GM11168 (cell line): ENCODE measurements around the gene PDCL2.
"Not testable (repeated sequence)": the region's sequence is repeated elsewhere in the genome, so short reads cannot be mapped to it uniquely, and the experiment has no call there.

ENCODE experiments used
- in situ Hi-C: fragments of 300-500 bp; cut with MboI; formaldehyde crosslinking; loops from one replicate; pipeline ENCODE4 v1.12.0; 2022; ENCODE audit warnings: low sequenced_read_pairs; ENCODE audit not compliant: unreplicated experiment

Gene PDCL2

GRCh38 chr4:55598641-55599040, 6.6 kb upstream of the PDCL2 start:
- in situ Hi-C loops: no loop called here

- in situ Hi-C loops: no loop called here
Measured at GRCh38 chr4:55588160-55588559, 3.9 kb downstream of the PDCL2 start.

- in situ Hi-C loops: not testable (repeated sequence)
Measured at GRCh38 chr4:55582773-55583172, 9.3 kb downstream of the PDCL2 start.

- in situ Hi-C loops: no loop called here
Measured at GRCh38 chr4:55578341-55579010, 13.6 kb downstream of the PDCL2 start.

DNA sequence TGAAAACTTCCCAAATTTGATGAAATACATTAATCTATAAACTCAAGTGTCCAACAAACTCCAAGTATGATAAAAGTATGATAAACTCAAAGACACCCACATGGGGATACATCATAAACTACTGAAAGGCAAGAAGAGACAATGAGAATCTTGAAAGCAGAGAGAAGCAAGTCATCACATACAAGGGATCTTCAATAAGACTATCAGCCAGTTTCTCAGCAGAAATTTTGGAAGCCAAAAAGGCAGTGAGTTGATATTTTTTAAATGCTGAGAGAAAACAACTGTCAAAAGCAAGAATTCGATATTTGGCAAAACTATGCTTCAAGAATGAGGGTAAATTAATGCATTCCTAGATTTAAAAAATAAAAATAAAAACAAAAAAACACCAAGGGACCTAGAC, 16.5 kb downstream of the PDCL2 start:
- in situ Hi-C loops: no loop called here

DNA sequence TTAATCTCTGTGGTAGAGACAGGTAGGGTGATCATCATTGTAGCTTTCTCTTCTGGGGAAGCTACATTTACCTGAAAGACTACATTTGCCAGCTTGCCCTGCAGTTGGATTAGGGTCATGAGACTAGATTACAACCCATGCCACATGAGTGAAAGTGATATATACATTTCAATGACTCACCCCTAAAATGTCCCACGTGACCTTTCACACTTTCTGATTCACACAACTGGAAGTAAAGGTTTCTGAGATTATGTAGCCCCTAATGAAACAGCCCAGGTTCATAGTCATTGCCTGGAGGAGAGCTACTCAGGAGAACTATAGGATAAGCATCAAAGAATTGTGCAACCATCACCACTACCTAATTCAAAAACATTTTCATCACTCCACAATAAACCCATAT, 17.8 kb downstream of the PDCL2 start:
- in situ Hi-C loops: no loop called here

GRCh38 chr4:55571806-55572205, 20.2 kb downstream of the PDCL2 start:
- in situ Hi-C loops: no loop called here

GRCh38 chr4:55568905-55569504, 23.0 kb downstream of the PDCL2 start:
- in situ Hi-C loops: no loop called here

DNA sequence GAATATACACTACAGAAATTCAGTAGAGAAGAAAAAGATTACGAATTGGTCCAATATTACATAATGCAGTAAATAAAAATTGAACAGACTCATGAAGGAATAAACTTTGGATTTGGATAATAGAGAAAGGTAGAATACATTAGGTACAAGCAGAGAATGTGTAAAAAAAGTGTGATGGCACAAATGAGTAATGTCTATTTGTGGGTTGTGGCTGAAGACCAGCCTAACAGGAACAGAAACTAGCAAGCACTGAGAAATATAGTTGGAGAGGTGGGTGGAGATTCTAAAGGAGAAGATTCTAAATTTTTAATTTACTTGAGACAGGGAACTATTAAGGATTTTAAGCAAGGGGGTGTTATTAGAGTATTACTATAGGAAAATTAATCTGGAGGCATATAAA, 30.2 kb downstream of the PDCL2 start:
- in situ Hi-C loops: no loop called here

DNA sequence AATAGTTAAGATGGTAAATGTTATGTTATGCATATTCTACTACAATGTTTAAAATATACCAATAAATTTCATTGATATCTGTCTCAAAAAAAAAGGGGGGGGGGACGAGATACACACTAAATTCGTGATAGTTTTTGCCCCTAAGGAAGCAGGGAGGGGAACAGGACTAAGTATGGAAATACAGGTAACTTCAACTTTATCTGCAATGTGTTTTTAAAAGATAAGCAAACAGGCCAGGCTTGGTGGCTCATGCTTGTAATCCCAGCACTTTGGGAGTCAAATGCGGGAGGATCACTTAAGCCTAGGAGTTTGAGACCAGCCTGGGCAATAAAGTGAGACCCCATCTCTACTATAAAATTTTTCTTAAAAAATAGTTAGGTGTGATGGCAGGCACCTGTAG, 31.9 kb downstream of the PDCL2 start:
- in situ Hi-C loops: no loop called here

- in situ Hi-C loops: no loop called here
Measured at GRCh38 chr4:55554453-55555030, 37.5 kb downstream of the PDCL2 start.

DNA sequence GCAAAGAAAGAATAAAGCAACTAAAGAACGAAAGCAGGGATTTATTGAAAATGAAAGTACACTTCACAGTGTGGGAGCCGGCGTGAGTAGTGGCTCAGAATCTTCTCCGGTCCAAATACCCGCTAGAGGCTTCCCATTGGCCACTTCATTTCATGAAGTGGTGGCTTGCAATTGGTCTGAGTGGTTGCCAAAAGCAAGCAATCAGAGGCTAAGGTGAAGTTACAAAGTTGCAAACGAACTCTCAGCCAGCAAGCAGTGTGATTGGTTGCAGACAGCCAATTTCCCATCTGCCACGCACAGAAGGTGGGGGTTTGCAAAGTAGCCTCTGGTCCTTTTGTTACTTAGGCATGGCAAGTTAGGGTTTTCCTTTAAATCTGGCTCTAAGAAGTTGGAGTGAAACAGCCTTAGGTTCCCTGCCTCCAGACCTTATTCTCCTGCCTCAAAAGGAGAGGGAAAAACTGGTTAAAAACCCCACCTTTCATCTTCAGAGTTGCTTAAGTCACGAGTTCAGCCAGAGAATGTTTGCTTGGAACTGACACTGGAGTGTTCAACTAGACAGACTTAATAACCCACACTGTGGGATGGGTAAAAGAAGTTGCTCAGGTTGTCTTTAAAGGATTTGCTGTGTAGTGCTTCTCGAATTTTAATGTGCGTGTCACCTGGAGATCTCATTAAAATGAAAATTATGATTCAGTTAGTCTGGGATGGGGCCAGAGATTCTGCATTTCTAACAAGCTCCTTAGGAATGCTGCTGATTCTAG, 38.4 kb downstream of the PDCL2 start:
- in situ Hi-C loops: no loop called here

- in situ Hi-C loops: not testable (repeated sequence)
Measured at GRCh38 chr4:55551964-55552363, 40.1 kb downstream of the PDCL2 start.

GRCh38 chr4:55549888-55550287, 42.2 kb downstream of the PDCL2 start:
- in situ Hi-C loops: no loop called here

DNA sequence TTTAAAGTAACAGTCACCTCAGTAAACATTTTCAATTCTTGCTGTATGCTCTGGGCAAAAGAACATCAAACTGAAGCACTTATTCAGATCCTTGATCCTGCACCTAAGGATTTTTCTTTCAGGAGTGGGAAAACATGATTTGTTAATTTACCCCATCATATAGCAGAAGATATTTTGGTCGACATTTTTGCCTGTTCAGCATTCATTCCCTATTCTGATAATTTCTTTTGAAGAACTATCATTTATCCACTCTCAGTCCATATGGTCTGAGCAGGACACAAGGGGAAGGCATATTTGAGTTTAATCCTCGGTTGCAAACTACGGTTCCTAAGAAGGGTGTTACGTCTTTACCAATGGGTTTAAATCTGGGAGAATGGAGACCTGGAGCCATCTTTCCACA, 44.1 kb downstream of the PDCL2 start:
- in situ Hi-C loops: no loop called here

DNA sequence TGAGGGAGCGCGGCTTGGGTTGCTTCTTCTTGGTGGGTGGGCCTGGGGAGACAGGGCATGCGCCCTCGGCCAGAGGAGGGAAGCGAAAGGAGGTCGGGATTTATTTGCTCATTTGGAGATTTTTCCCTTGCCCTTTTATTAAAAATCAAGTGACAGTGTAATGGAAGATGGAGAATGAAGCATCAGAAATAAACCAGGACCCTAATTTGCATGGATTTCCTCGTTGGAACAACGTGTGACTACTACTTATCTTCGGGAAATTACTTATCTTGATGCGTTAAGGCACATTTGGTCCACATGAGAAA, 44.6 kb downstream of the PDCL2 start:
- in situ Hi-C loops: no loop called here

DNA sequence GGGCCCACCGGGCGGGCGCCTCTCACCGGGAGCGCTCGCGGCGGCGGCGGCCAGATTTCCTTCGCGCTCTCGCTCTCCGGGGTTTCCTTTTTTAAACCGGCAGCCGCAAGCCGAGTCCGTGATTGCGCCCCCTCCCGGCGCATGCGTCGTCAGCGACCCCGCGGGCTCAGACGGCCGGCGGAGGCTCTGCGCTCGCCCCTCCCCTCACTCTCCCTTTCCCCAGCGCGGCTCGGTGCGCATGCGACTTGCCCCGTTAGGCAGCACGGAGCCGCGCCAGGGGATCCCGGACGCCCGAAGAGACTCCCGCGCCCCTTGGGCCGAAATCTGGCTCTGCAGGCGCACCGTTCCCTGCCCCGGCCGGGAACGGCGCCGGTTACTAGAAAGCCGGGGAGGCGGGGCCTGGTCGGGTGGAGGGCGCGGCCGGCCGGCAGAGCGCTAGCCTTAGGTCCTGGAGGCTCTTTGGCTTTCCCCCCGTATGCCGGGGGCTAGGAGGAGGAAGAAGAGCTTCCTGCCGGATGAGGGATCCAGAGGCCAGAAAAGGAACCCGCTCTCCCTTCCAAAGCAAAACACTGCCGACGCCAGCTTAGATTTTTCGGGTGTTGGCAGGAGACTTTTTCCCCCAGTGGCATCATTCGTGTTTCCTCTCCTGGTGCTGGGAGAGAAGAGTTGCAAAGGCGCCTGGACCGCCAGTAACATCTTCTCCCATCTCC, 45.1 kb downstream of the PDCL2 start, which contains the start of gene CLOCK:
TSS of gene CLOCK (minus strand) at position 154 of the 710 bp plus-strand sequence. CDS start 64,124 bp downstream, outside the sequence.
- in situ Hi-C loops: no loop called here

GRCh38 chr4:55546506-55546755, 45.6 kb downstream of the PDCL2 start:
- in situ Hi-C loops: no loop called here

GRCh38 chr4:55545641-55546505, 46.2 kb downstream of the PDCL2 start:
- in situ Hi-C loops: no loop called here

DNA sequence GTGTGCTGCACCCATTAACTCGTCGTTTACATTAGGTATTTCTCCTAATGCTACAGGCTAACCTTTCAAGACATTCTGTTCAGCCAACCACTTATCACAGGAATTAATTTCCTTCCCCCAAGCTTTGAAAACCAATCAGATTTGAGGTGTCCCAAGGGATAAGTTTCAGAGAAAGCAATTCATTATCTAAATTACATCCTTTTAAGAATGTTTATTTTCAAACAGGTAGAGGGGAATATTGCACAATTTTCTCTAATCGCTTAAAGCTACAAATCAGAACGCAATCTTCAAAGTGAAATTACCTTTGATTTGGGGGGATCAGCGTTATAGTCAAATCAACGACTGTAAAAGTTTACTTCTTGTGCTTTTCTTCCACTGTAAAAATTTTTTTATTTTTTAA, 46.9 kb downstream of the PDCL2 start:
- in situ Hi-C loops: no loop called here
